GM19351 (cell line): ENCODE results near the gene ITGA11.

Experiments
- ATAC-seq: cut with Tn5 transposase; IDR thresholded peaks from one replicate; pipeline ENCODE4 v1.9.1; 2021; ENCODE audit warnings: mild to moderate bottlenecking, moderate library complexity; ENCODE audit not compliant: unreplicated experiment

The ITGA11 gene

DNA sequence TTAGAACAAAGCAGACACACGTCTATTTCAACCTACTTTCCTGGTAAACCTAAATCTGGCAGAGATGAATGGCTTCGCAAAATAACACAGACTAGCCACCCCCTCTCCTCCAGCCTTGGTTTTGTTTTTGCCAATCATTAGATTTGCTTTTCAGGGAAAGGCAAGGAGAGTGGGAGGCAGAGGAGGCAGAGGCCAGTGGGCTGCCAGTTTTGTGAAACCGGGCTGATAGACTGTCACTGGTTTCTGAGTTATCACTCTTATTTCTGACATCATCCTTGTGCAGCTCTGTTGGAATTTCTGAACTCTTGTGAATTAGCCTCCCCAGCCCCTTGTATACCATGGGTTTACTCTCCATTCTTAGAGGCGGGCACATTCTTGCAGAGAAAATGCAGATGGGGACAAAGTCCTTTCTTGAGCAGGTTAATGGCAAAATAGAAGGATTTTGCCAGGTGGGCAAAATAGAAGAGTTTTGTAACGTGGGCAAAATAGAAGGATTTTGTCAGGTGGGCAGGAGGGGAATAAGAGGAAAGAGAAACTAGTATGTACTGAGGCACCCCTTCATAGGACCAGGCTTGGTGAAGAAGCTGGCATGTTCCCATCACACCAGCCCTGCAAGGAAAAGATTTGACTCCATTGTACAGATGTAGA, 157.6 kb downstream of the ITGA11 start:
- ATAC-seq: no peak

- ATAC-seq: no peak
Measured at GRCh38 chr15:68272721-68273271, 159.2 kb downstream of the ITGA11 start.

- no peak for ATAC-seq
Measured at GRCh38 chr15:68271854-68272471, 160.0 kb downstream of the ITGA11 start.

DNA sequence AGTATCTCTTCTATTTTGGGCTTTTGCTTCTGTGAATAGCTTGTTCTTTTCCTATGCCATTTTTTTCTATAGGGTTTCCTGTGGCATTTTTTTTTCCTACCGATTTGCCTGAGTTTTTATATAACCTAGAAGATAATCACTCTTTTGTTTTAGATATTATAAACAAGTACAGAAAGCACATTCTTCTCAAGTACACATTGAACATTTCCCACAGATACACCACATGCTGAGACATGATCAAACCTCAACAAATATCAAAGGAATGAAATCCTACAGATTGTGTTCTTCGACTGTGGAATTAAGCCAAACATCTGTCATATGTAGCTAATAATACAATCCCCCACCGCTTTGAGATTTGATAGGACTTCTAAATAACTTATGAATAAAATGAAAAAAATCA, 163.6 kb downstream of the ITGA11 start:
- no peak for ATAC-seq

DNA sequence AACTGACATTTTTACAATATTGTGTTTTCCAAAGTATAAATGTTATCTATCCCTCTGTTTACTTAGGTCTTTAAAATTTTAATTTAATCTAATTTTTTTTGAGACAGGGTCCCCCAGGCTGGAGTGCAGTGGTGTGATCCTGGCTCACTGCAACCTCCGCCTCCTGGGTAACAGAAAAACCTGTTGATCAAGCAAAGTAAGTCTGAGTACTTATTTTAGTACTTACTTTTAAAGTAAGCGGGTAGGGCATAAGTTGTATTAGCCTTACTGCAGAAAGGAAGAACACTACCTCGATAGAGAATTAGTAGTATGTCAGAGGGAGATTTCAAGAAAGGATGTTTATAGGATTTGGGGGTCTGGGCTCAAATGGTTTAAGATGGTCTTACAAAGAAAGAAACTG, 166.3 kb downstream of the ITGA11 start:
- no peak for ATAC-seq

GRCh38 chr15:68265081-68265480, 166.9 kb downstream of the ITGA11 start:
- no peak for ATAC-seq

DNA sequence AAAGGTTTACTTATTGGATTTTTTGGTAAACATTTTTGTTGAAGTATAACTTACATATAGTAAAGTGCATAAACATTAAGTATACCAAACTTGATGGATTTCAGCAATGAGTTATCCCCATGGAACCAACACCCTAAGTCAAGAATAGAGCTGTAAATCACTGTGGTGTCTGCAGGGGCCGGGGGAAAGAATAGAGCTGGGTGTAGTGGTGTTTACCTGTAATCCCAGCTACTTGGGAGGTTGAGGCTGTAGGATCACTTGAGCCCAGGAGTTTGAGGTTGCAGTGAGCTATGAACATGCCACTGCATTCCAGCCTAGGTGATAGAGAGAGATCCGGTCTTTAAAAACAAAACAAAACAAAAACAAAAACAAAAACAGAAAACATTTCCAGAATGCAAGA, 167.7 kb downstream of the ITGA11 start:
- no peak for ATAC-seq

- ATAC-seq: no peak
Measured at GRCh38 chr15:68262514-68263356, 169.2 kb downstream of the ITGA11 start.

- no peak for ATAC-seq
Measured at GRCh38 chr15:68261980-68262379, 170.0 kb downstream of the ITGA11 start.

DNA sequence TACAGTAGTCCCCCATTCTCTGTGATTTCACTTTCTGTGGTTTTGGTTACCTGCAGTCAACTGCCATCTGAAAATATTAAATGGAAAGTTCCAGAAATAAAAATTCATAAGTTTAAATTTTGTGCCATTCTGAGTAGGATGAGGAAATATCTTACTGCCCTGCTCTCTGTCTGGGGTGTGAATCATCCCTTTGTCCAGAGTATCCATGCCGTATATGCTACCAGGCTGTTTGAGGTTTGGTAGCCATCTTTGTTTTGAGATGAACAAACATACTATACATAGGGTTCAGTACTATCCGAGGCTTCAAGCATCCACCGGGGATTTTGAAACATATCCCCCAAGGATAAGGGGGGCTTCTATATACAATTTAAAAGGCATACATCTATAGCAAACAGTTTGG, 170.7 kb downstream of the ITGA11 start:
- no peak for ATAC-seq

DNA sequence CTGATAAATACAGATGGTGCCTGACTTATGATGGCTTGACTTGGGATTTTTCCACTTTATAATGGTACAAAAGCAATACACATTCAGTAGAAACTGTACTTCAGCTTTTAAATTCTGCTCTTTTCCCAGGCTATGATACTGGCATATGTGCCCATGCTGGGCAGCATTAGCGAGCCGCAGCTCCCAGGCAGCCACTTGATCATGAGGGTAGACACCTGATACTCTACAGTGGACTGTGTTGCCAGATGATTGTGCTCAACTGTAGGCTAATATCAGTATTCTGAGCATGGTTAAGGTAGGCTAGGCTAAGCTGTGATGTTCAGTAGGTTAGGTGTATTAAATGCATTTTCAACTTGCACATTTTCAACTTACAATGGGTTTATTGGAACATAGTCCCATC, 172.1 kb downstream of the ITGA11 start:
- ATAC-seq: no peak

- ATAC-seq: no peak
Measured at GRCh38 chr15:68258692-68259091, 173.3 kb downstream of the ITGA11 start.

DNA sequence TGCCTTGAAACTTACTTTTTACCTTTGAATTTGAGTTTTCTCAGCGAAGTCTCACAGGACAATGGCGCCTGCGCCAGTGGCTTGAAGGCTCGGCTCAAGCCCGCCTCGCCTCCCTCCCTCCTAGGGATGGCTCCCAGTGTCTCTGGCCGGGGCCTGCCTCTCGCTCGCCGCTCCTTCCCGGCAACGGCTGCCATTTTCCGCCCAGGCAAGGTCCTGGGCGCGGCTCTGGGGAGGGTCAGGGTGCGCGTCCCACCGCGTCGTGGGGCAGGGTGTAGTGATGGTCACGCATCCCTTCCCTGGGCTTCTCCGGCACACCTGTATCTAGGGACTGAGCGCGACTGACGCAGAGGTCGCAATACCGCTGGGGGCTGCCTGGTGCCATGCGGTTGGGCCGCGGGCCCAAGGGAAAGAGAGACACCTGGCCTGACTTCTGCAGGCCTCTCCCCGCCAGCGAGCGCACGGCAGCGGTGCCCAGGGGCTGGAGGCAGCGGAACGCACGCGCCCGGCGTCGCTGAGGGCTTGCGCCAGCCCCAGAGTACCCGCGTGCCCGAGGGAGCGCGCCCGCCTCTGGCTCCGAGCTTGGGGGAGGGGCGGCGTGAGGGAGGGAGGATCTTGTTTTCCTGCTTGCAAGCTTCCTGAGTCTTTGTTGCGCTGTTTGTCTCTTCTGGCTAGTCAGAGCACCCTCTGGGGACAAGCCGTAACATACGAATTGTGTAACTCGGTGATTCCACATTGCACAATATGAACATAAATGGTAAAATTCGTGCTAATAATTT, 175.1 kb downstream of the ITGA11 start:
- no peak for ATAC-seq

- no peak for ATAC-seq
Measured at GRCh38 chr15:68252925-68253534, 178.9 kb downstream of the ITGA11 start.

- ATAC-seq: no peak
Measured at GRCh38 chr15:68249058-68249713, 182.8 kb downstream of the ITGA11 start.
